Body of pancreas (tissue), 4 donors: ENCODE data around the gene SAA4.

Source experiments
- CTCF ChIP-seq, 7 experiments: fragments of 450-650 bp in 4 of 7; fragments of 200-600 bp in 3 of 7; sonication (generic) in 3 of 7; IDR thresholded peaks; one replicate each; pipeline ENCODE4 v1.5.1; 2016 to 2019; ENCODE audit warnings: antibody characterized with exemption in 7 of 7
- POLR2A ChIP-seq, 3 donors: fragments of 450-650 bp; IDR thresholded peaks; one replicate each; pipeline ENCODE4 v1.6.1; 2016; ENCODE audit warnings: antibody characterized with exemption in 3 of 3, mild to moderate bottlenecking in 2 of 3

- TF ChIP-seq CTCF (IDR thresholded peaks at IDR 0.05): no peak
- no peak for TF ChIP-seq POLR2A (IDR thresholded peaks at IDR 0.05)
Measured at GRCh38 chr11:18196532-18196931, 40.1 kb downstream of the SAA4 start.
